Epithelial cell of proximal tubule (primary cell): ENCODE data around the gene NID2. TPM values are rescaled to one million over a fixed set of nuclear protein-coding genes. Genes with fewer than 3 reads are reported as not detected.

Experiments
- DNase-seq: peaks from one replicate; pipeline ENCODE4 v3.0.0-alpha.2; 2011; ENCODE audit warnings: low read depth
- H3K4me3 ChIP-seq: 2 replicates; pipeline ENCODE4 v1.5.1; 2011; ENCODE audit warnings: low read depth, mild to moderate bottlenecking, low read length
- CTCF ChIP-seq: conservative IDR thresholded peaks from 2 replicates; pipeline ENCODE4 v1.5.1; 2012; ENCODE audit warnings: low read depth, mild to moderate bottlenecking, low read length
- total RNA-seq: library from RNA; depleted of rRNA; stranded (reverse); fragments of >200 nt; gene quantifications from 2 replicates; pipeline ENCODE4 v1.2.3, GENCODE V29; 2015

The NID2 gene
- total RNA-seq, 1 donor from 2014 or later: 13.5 TPM

GRCh38 chr14:52013984-52014600 lies 54.8 kb downstream of the NID2 start:
- DNase-seq: no peak
- no peak overlapping the region for H3K4me3 ChIP-seq
- TF ChIP-seq CTCF: peak; percentile 27

GRCh38 chr14:52012635-52013034 lies 56.2 kb downstream of the NID2 start:
- DNase-seq: no peak
- H3K4me3 ChIP-seq: no peak overlapping the region

GRCh38 chr14:52011523-52011922 lies 57.3 kb downstream of the NID2 start:
- DNase-seq: no peak
- H3K4me3 ChIP-seq: no peak overlapping the region
- TF ChIP-seq CTCF: no peak

More at GRCh38 chr14:52012635-52013034, 56.2 kb downstream of the NID2 start:
- no peak for TF ChIP-seq CTCF

GRCh38 chr14:52010173-52010693 lies 58.6 kb downstream of the NID2 start:
- H3K4me3 ChIP-seq: no peak overlapping the region
- no peak for DNase-seq
- TF ChIP-seq CTCF: no peak

GRCh38 chr14:52008136-52008535 lies 60.7 kb downstream of the NID2 start:
- DNase-seq: no peak
- H3K4me3 ChIP-seq: no peak overlapping the region
- TF ChIP-seq CTCF: no peak

GRCh38 chr14:52007637-52008036 lies 61.2 kb downstream of the NID2 start:
- no peak for DNase-seq
- no peak for TF ChIP-seq CTCF
- no peak overlapping the region for H3K4me3 ChIP-seq

- DNase-seq: no peak
Measured at GRCh38 chr14:52007211-52007610, 61.6 kb downstream of the NID2 start.

More at GRCh38 chr14:52007211-52007610, 61.6 kb downstream of the NID2 start:
- no peak for TF ChIP-seq CTCF
- H3K4me3 ChIP-seq: no peak overlapping the region
